Measurements from ENCODE around the gene FAM118A. TPM values are rescaled to one million over a fixed set of nuclear protein-coding genes. Genes with fewer than 3 reads are reported as not detected.

FAM118A gene
- total and polyA plus RNA-seq, 10 donors, result 13.0 to 205 (median 57.8) TPM

- H3K4me3 ChIP-seq, result no peak overlapping the region
Measured at GRCh38 chr22:45316796-45317526, 7.2 kb downstream of the FAM118A start.

GRCh38 chr22:45317551-45318167, 7.9 kb downstream of the FAM118A start:
- Histone ChIP-seq H3K27ac (peak overlapping the region; percentile 76 to 92 (median 84)), H3K27me3 (replicated peaks in 1 of 7) (no peaks in the 10 kb centered on the region), H3K36me3 (peaks cover 0 to 13% (median 5%) of the 10 kb centered on the region in 6 donors), H3K9me3 (no peaks in the 10 kb centered on the region), H3K4me1 (peaks cover 11 to 92% (median 46%) of the 10 kb centered on the region in 6 donors), H3K4me3 (peak overlapping the region in 1 of 8 donors; percentile 55)
- intact Hi-C loops (cut with DNase I; ENCODE audit: low total_unique reads), result no loop called here
- WGBS, 5 donors, result 62 to 75% (median 73%) methylated on average over 19 of the region's 19 CpGs
- DNase-seq, result no peak
- TF ChIP-seq CTCF (IDR thresholded peaks at IDR 0.05 in 8 of 11, conservative IDR thresholded peaks at IDR 0.05 in 3 of 11) (peak in 6 of 11 experiments; percentile 18 to 43 (median 35)), POLR2A (IDR thresholded peaks at IDR 0.05) (no peak), POLR2AphosphoS5 (IDR thresholded peaks at IDR 0.05) (peak in 1 of 3 donors; percentile 15)

More at GRCh38 chr22:45316796-45317526, 7.2 kb downstream of the FAM118A start:
- intact Hi-C loops (cut with DNase I; ENCODE audit: low total_unique reads), result no loop called here
- Histone ChIP-seq H3K36me3 (peaks cover 0 to 12% (median 0%) of the 10 kb centered on the region in 6 donors), H3K4me1 (peaks cover 11 to 99% (median 49%) of the 10 kb centered on the region in 6 donors), H3K27ac (peak overlapping the region in 7 of 8 donors; percentile 79 to 92 (median 84)), H3K9me3 (no peaks in the 10 kb centered on the region), H3K27me3 (replicated peaks in 1 of 7) (no peaks in the 10 kb centered on the region)
- TF ChIP-seq POLR2AphosphoS5 (IDR thresholded peaks at IDR 0.05) (no peak), CTCF (IDR thresholded peaks at IDR 0.05 in 8 of 11, conservative IDR thresholded peaks at IDR 0.05 in 3 of 11) (no peak), POLR2A (IDR thresholded peaks at IDR 0.05) (no peak)
- no peak for DNase-seq
- 76 to 92% (median 84%) methylated on average over 9 of the region's 9 CpGs for WGBS, 5 donors

GRCh38 chr22:45318168-45318557, 8.4 kb downstream of the FAM118A start:
- intact Hi-C loops (cut with DNase I; ENCODE audit: low total_unique reads), result no loop called here
- Histone ChIP-seq H3K27me3 (replicated peaks in 1 of 7) (no peaks in the 10 kb centered on the region), H3K4me1 (peaks cover 11 to 87% (median 46%) of the 10 kb centered on the region in 6 donors), H3K27ac (peak overlapping the region; percentile 76 to 92 (median 84)), H3K9me3 (no peaks in the 10 kb centered on the region), H3K4me3 (peak overlapping the region in 5 of 8 donors; percentile 7 to 55 (median 11)), H3K36me3 (peaks cover 0 to 18% (median 8%) of the 10 kb centered on the region in 6 donors)
- TF ChIP-seq POLR2A (IDR thresholded peaks at IDR 0.05) (no peak), CTCF (IDR thresholded peaks at IDR 0.05 in 8 of 11, conservative IDR thresholded peaks at IDR 0.05 in 3 of 11) (no peak), POLR2AphosphoS5 (IDR thresholded peaks at IDR 0.05) (peak in 1 of 3 donors; percentile 65)
- peak; percentile 85 for DNase-seq
- WGBS, 5 donors, result 6 to 13% (median 8%) methylated on average over 8 of the region's 8 CpGs
